HG02884 (cell line): ENCODE data around the gene FBXO31.

Experiments used
- ATAC-seq: cut with Tn5 transposase; IDR thresholded peaks from one replicate; pipeline ENCODE4 v1.9.1; 2021; ENCODE audit warnings: mild to moderate bottlenecking, moderate library complexity; ENCODE audit not compliant: unreplicated experiment

Gene FBXO31

DNA sequence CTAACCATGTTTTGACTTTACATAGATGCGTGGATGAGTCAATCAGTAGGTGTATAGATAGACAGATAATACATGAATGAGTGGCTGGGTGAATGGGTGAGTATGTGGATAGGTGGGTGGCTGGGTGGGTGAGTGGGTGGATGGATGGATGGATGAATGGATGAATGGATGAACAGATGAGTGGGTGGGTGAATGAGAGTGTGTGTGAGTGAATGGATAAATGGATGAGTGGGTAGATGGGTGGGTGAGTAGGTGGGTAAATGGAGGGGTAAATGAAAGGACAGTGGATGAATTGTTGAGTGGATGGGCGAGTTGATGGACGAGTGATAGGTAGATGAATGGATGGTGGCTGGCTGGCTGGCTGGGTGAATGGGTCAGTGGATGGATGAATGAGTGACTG lies 89.6 kb downstream of the FBXO31 start:
- ATAC-seq = no peak

DNA sequence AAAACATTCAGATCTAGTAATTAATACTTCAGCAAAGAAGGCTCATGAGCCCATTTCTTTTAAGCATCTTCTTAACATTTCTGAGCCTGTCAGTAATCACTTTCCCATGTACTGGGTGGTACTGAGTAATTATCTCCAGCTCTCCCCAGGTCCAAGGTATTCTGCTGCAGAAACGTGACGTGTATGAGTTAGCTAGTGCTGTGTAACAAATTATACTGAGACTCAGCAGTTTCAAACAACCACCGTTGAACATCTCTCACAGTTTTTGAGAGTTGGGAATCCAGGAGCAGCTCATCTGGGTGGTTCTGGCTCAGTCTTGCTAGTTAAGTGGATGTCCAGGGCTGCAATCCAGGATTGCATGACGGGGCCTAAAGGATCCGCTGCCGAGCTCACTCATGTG lies 91.6 kb downstream of the FBXO31 start:
- ATAC-seq = no peak

DNA sequence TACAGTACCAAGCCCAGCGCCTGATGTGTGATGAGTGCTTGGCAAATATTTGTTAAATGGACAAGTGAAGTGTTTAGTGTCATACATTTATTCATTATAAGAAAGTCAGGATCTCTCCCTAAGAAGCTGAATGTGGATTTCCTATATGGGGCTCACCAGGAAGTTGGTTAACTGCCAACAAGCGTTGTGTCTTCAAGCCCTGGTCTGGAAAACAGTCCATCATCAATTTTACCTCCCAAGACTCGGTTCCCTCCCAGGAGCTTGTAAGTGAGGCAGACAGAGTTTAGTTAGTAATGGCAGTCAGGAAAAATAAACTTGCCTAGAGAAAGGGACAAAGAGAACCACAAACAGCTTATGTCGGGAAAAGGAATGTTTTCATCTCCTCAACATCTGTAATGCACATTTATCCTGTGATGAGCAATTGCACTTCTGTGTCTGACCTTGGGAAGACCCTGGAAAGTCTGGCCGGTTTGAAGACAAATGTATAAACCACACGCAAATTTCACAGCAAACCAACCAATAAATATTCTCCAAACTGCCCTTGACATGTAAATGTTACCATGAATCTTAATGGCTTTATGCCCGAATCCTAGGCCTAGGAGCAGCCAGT lies 94.7 kb downstream of the FBXO31 start:
- ATAC-seq = no peak

DNA sequence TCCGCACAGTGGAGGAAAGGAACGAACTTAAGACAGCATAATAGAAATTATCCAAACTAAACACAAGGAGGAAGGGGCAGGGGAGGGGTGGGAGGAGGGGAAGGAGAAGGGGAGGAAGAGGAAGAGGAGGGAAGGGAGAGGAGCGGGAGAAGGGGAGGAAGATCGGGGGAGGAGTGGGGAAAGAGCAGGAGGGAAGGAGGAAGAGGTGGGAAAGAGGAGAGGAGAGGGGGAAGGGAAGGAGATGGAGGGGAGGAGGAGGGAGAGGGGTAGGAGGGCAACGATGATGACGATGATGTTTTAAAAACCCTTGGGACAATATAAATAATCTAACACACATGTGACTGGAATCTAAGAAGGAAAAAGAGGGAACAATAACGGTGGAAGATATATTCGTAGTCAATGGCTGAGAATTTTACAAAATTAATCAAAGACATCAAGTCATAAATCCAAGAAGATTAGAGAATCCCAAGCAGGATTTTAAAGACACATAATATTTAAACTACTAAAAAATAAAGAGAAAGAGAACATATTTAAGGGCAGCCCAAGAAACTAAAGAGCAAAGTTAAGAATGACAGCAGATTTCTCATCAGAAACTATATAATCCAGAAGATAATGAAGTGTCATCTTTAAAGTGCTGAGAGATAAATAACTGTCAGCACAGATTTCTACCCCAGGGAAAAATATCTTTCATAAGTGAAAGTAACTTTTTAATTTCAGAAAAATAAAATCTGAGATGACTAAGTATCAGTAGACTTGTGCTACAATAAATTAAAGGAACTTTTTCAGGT lies 96.5 kb downstream of the FBXO31 start:
- ATAC-seq = no peak

DNA sequence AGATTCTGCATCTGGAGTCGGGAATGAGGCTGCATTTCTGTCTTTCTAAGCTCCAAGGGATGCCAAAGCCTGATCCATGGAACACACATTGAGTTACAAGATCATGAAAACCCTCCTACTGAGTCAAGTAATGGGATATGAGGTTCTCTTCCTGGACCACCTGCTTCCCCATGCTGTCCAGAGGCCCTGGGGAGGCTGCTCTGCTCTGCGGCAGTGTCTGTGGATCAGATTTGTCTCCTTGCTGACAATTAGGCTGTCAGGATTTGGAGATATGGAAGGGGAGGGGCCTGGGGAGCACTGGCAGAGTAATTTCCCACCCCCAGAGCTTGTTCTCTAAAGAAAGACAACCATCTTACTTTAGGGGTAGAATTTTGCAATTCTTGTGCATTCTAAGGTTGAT lies 99.4 kb downstream of the FBXO31 start:
- no peak for ATAC-seq

DNA sequence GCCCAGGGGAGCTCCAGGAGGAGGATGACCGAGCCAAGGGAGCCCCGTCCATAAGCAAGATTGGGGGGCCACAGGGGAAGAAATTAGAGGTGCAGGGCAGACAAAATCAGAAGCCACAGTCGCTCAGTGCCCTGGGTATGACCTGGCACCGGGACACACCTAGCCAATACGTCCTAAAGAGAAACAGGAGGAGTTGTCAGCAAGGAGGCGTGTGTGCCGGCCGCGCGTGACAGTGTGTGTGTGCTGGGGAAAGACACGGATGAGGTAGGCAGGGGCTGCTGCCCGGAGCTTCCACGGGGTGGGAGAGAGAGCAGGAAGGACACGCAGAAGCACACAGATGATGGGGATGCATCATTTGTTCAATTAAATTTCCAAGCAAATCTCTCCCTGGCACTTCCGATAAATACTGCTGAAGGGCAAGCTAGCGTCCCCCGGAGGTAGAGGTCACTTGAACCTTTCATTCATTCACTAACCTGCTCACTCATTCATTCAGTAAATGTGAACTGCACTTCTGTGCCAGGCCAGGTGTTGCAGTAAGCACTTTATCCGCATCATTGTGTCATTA lies 104.4 kb downstream of the FBXO31 start:
- ATAC-seq = no peak

DNA sequence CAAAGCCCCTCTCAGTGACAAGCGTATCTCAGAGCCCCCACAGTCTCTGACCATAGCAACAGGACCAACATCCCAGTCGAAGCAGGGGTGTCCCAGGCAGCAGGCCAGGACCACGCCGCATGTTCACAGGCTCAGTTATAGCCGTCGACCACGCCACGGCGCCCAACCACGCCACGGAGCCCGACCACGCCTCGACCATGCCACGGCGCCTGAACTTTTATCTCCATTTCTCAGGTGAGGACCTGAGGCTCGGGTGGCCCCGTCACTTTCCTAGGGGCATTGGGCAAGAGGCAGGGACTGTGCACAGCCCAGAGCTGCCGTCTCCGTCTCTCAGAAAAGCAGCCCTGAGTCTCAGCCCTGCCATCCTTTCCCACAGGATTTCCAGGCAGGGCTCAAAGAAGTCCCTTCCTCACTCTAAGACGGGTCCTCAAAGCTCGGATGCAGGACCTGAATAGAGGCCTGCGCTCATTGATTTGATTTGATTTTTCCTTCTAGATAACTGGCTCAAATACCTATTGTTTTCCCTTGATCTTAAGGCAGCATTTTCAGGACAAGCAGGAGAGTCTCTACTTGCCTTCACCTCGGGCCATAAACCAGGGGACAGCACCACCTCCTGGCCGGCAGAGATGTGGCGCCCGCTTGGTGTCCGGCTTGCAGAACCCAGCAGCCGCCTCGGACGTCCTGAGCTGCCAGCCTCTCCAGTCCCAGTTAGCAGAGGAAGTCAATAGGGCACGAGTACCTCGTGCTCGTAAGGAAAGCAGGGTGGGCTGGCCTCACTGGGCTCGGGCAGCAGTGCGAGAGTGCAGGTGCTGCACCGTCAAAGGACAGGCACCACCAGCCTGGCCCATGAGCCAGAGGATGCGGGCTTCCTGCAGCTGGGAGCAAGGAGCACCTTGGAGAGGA lies 105.1 kb downstream of the FBXO31 start:
- ATAC-seq = no peak
